ENCODE measurements around the gene MFSD11.
"Not testable (repeated sequence)": the region's sequence is repeated elsewhere in the genome, so short reads cannot be mapped to it uniquely, and the experiment has no call there.

The MFSD11 gene

GRCh38 chr17:76812968-76813367 is 75.0 kb downstream of the MFSD11 start:
- ChIA-PET CTCF (interaction anchor here (1.1 to 3.1 kb wide), 2 partner anchors 243 to 252 kb away, joined by 3 to 12 read pairs; no protein-coding TSS in a partner anchor), POLR2A (no interaction called here)
- DNase-seq (ENCODE audit: low read depth, low spot score), result no peak
- TF ChIP-seq CTCF (IDR thresholded peaks at IDR 0.05; ENCODE audit: insufficient read depth, low read length, missing control alignments), result no peak
- no peak overlapping the region for H3K4me3 ChIP-seq (ENCODE audit: low read depth, low read length)

DNA sequence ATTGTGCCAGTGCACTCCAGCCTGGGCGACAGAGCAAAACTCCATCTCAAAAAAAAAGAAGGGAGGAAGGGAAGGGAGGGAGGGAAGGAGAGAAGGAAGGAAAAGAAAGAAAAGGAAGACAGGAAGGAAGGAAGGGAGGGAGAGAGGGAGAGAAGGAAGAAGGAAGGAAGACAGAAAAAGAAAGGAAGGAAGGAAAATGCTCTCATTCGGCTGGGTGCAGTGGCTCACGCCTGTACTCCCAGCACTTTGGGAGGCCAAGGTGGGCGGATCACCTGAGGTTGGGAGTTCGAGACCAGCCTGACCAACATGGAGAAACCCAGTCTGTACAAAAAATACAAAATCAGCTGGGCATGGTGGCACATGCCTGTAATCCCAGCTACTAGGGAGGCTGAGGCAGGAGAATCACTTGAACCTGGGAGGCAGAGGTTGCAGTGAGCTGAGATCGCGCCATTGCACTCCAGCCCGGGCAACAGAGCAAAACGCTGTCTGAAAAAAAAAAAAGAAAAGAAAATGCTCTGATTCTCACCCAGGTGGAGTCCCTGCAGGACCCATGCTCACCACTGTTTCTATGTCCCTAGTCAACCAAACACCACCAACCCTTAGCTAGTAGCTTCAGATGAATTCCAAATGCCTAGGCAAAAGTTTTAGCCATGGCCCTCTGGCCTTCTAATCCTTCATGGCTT is 78.1 kb downstream of the MFSD11 start:
- DNase-seq (ENCODE audit: low read depth, low spot score); H3K4me3 ChIP-seq (ENCODE audit: low read depth, low read length); POLR2A ChIA-PET: not testable (repeated sequence)
- CTCF ChIA-PET, result interaction anchor here (0.7 to 4.6 kb wide), 8 partner anchors 9 to 254 kb away, joined by 3 to 38 read pairs (median 6); partner anchors contain the start of gene MGAT5B

- TF ChIP-seq CTCF (IDR thresholded peaks at IDR 0.05; ENCODE audit: insufficient read depth, low read length, missing control alignments), result peak; percentile 74
- no peak for DNase-seq (ENCODE audit: low read depth, low spot score)
- ChIA-PET CTCF (interaction anchor here (0.6 to 4.6 kb wide), 11 partner anchors 9 to 1082 kb away, joined by 3 to 38 read pairs (median 4); partner anchors contain the start of gene MGAT5B), POLR2A (no interaction called here)
- H3K4me3 ChIP-seq (ENCODE audit: low read depth, low read length), result no peak overlapping the region
Measured at GRCh38 chr17:76816590-76817135, 78.7 kb downstream of the MFSD11 start.

DNA sequence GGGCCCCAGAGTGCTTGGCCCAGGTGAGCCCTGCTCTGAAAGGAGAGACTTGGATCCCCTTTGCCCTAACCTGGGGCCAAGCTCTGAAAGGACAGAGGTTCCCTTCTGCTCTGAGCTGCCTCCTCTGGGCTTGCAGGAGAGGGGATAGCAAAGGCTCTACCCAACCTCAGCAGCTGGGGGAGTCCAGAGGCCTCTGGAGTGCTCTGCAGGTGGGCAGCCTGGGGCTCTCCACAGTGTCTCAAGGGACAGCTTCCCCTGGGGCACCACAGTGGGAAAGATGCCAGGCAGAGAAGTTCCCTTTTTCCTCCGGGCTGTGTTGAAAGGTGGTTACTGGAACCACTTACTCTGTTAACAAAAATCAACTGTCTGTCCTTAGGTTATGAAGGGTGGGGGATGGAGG is 82.1 kb downstream of the MFSD11 start:
- no peak for DNase-seq (ENCODE audit: low read depth, low spot score)
- POLR2A ChIA-PET, result no interaction called here
- CTCF ChIA-PET, result interaction anchor here (1.9 to 2.4 kb wide), 2 partner anchors 236 to 247 kb away, joined by 7 to 9 read pairs; no protein-coding TSS in a partner anchor
- TF ChIP-seq CTCF (IDR thresholded peaks at IDR 0.05; ENCODE audit: insufficient read depth, low read length, missing control alignments), result no peak
- H3K4me3 ChIP-seq (ENCODE audit: low read depth, low read length), result no peak overlapping the region

DNA sequence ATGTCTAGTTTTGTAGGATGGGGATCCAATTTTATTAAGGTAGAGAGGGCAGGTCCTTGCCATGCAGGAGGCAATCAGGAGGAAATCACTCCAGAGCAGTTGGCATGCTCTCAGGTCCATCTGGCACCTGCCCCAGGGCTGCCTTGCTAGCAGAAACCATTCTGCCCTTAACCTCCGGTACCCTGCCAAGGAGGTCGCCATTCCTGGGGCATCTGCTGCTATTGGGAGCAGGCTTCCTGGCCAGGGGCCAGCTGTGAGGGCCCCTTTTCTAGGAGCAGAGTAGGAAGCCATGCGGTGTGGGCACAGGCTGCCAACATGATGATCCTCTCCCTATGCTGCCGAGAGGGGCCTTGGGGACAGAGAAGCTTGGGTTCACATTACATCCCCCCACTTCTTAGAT is 82.6 kb downstream of the MFSD11 start:
- ChIA-PET POLR2A (no interaction called here), CTCF (interaction anchor here (1.9 to 2.4 kb wide), 2 partner anchors 236 to 246 kb away, joined by 7 to 9 read pairs; no protein-coding TSS in a partner anchor)
- no peak for TF ChIP-seq CTCF (IDR thresholded peaks at IDR 0.05; ENCODE audit: insufficient read depth, low read length, missing control alignments)
- H3K4me3 ChIP-seq (ENCODE audit: low read depth, low read length), result no peak overlapping the region
- DNase-seq (ENCODE audit: low read depth, low spot score), result no peak

DNA sequence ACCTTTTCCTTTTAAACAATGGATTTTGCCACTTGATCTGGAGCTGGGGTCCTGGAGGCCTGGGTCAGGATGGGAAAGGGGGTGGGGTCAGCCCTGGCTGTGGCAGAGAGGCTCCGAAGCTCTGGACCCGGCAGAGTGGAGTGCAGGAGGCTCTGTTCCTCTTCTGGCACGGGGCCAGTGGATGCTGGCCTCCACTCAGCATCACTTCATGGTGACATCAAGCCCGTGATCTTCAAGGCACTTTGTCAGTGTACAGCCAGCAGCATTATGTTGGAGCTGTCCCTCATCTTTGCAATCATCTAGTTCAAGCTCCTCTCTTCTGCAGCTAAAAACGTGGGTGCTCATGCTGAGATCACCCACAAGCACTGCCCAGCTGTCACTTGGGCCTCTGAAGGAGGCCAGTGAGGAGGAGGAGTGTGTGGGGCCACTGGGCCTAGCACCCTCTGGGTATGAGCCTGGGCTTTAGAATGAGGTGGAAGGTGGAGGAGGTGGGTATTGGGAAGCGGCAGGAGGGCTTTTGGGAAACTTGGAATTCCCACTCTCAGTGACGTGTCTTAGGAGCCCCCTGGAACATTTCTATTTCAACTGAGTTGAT is 84.4 kb downstream of the MFSD11 start:
- no peak for TF ChIP-seq CTCF (IDR thresholded peaks at IDR 0.05; ENCODE audit: insufficient read depth, low read length, missing control alignments)
- ChIA-PET POLR2A (no interaction called here), CTCF (interaction anchor here (1.2 kb wide), 1 partner anchor 46 kb away, joined by 3 read pairs; the partner anchor contains the start of gene MGAT5B)
- H3K4me3 ChIP-seq (ENCODE audit: low read depth, low read length), result no peak overlapping the region
- DNase-seq (ENCODE audit: low read depth, low spot score), result no peak
